ENCODE data around the gene MYO1D.
A peak's percentile ranks its signal among the peaks of the same experiment; 100 is the strongest.

MYO1D gene

GRCh38 chr17:32503251-32504165 lies 373.4 kb downstream of the MYO1D start:
- DNase-seq (ENCODE audit: low spot score), result peak; percentile 64

DNA sequence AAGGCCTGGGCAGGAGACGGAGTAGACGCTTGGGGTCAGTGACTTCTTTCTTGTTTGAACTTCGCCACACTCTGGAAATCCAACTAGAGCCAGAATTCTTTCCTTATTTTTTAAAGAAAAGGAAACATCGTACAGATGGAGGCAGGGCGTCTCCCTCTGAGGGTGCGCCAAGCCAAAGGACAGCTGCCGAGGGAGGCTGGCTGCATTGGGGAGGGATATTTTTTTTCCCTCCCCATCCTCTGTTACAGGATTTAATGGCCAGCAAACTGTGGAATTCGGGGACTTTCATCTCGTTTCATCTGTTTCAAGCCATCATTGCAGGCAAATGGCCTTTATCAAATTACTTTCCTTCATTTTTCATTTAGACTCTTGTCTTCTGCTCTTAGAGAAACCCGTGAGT lies 374.2 kb downstream of the MYO1D start:
- DNase-seq (ENCODE audit: low spot score), result no peak

GRCh38 chr17:32502013-32502412 lies 374.9 kb downstream of the MYO1D start:
- no peak for DNase-seq (ENCODE audit: low spot score)

DNA sequence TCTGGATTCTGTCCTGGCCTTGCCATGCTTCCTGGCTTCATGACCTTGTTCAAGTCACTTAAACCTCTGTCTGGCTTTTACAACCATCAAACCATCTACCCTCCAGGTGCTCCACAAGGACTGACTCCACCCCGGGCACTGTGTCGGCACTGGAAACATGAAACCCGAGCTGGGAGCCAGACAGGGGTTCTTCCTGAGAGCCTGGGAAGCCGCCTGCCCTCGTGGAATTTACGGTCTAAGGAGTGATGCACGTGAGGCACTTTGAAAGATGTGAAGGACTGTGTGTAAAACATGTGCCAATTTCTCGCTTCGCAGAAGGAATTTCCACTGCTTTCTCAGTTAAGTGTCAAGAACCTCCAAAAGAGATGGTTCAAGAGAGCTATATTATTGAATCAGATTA lies 378.5 kb downstream of the MYO1D start:
- DNase-seq (ENCODE audit: low spot score), result no peak

DNA sequence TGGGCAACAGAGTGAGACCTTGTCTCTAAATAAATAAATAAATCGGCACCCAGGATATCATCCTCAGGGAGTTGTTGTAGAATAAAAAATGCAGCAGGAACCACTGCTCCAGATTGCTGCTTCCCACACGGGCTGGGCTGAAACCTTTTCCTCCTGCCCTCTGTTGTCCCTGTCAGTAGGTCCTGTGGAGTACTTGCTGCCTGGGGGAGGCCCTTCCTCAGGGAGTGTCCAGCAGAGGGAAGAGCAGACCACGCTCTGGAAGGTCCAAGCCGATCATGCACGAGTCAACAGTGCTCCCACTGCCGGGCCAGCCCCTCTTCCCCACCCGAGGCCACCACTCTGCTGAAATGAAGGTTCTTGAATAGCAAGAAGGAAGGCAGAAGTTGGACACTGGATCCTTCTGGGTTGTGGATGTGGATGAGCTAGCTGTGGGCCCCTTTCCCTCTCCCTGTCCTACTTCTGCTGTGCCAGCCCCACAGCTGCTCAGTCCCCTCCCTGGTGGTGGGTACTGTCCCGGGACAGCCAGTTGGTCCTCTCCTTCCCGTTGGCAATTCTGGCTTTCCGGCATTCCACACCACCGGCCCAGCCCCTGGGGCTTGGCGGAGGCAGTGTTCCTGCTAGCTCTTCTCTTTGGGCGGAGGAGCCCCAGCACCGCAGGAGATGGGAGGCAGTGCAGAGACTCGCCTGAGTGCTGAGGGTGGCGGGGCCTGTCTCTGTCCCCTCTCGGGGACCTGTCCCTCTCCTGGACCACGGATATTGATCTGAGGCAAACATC lies 379.3 kb downstream of the MYO1D start:
- no peak for DNase-seq (ENCODE audit: low spot score)

DNA sequence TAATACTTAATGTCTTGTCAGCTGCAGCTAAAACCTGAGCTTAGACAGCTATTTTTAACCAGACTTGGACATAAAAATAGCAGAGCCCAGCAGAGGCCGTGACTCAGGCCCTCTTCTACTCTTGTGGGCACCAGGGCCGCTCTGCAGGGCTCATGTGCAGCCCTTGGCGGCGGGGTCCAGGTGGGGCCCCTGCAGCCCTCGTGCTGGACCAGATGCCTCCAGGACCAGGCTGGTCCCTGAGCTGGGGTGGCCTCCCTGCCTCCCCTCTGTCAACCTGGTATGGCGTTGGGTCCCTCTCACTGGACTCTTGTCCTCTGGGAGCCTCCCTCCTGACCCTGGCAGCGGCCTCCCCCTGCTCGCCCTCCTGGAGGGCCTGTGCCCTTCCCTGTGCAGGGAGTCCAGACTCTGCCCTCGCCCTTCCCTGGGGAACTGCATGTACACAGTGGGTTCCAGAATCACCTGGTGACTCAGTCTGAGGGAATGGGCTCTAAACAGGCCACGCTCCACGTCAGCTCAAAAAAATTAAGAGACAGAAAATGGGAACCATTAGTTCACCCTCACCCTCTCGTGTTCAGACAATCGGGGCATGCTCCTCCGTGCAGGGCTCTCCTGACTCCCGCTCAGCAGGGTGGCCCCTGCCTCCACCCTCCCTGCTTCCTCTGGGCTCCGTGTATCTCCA lies 380.4 kb downstream of the MYO1D start:
- DNase-seq (ENCODE audit: low spot score), result no peak

GRCh38 chr17:32495359-32496231 lies 381.3 kb downstream of the MYO1D start:
- peak; percentile 53 for DNase-seq (ENCODE audit: low spot score)

GRCh38 chr17:32494621-32495358 lies 382.1 kb downstream of the MYO1D start:
- peak; percentile 76 for DNase-seq (ENCODE audit: low spot score)

- no peak for DNase-seq (ENCODE audit: low spot score)
Observed at GRCh38 chr17:32493976-32494513, 382.9 kb downstream of the MYO1D start.

- no peak for DNase-seq (ENCODE audit: low spot score)
Observed at GRCh38 chr17:32493571-32493970, 383.4 kb downstream of the MYO1D start.

DNA sequence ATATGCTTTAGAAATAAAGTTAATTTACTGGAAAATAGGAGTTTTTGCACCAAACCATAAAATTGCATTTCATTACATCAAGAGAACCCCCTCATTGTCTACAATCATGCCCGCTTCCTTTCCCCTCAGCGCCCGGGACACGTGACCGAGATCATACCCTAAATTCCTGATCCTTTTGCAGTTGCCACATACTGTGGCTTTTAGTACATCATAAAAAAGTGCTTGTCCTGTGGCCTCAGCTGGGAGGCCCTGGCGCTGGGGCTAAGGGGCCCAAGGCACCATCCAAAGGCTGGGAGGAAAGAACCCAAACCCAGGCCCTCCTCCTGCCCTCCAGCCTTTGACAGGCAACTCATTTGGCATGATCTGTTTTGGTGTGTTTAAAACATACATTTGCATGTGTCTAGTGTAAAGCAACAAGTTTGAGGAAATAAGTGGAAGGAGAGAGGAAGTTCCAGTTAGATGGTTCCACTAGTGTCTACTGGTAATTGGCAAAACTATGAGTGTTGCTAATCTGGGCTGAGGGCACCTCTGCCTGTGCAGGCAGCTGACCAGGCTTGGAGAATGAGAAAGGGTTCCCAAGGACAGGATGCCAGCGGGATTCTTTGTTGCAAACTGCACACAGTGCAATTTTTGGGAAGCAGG lies 384.2 kb downstream of the MYO1D start:
- DNase-seq (ENCODE audit: low spot score), result peak; percentile 40

DNA sequence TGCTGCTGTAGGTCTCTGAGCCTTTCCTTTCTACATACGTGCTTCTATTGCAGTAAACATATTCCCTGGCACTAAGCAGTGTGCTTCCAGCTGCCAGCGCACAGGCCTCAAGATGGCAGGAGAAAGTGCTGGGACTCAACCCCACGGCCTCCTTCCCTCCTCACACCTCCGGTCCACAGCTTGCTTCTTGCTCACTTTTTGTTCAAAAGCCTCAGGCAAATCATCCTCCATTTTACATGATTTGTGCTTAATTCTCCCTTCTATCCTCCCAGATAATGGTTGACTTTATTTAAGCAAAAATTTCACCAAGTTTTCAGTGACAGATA lies 384.7 kb downstream of the MYO1D start:
- no peak for DNase-seq (ENCODE audit: low spot score)

- DNase-seq (ENCODE audit: low spot score), result no peak
Observed at GRCh38 chr17:32491371-32492263, 385.3 kb downstream of the MYO1D start.

GRCh38 chr17:32490101-32490482 lies 386.8 kb downstream of the MYO1D start:
- no peak for DNase-seq (ENCODE audit: low spot score)

GRCh38 chr17:32489320-32490100 lies 387.4 kb downstream of the MYO1D start:
- DNase-seq (ENCODE audit: low spot score), result no peak

DNA sequence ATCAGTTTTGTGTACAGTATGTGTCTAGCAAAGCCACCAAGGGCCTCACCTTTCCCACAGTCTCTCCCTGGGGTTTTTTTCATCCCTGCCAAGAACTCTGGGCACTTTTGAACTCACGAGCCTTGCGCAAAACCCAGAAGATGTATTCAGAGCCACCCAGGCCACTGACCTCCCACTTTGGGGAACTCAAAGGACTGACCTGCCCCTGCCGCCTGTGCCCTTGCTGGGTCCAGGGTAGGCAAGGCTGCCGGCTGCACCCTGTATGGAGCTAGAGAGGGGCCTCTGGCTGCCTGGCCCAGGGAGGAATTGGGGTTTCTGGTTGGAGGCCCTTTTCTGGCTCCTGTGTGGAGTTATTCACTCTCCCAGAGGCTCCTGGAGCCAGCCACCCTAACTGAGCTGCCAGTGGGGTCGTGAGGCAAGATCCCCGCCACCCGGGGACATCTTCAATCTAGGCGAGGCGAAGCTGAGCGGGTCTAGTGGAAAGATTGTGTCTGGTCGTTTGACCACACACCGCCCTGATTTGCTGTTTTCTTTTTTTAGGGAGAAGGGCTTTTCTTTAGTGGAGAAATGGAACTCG lies 388.2 kb downstream of the MYO1D start:
- no peak for DNase-seq (ENCODE audit: low spot score)

GRCh38 chr17:32488177-32488542 lies 388.8 kb downstream of the MYO1D start:
- no peak for DNase-seq (ENCODE audit: low spot score)

Measured in Ammon's horn (tissue), 1 donor.